DMS114 treated with DMSO at 0.1 percent for 48 hours (cell line): ENCODE results near the gene NR3C1.

ENCODE experiments used
- DNase-seq: peaks from one replicate; lab custom pipeline; 2025; ENCODE audit not compliant: unreplicated experiment; lab: John Stamatoyannopoulos, UW

Gene NR3C1

GRCh38 chr5:143314099-143314498, 89.4 kb downstream of the NR3C1 start:
- DNase-seq: no peak

DNA sequence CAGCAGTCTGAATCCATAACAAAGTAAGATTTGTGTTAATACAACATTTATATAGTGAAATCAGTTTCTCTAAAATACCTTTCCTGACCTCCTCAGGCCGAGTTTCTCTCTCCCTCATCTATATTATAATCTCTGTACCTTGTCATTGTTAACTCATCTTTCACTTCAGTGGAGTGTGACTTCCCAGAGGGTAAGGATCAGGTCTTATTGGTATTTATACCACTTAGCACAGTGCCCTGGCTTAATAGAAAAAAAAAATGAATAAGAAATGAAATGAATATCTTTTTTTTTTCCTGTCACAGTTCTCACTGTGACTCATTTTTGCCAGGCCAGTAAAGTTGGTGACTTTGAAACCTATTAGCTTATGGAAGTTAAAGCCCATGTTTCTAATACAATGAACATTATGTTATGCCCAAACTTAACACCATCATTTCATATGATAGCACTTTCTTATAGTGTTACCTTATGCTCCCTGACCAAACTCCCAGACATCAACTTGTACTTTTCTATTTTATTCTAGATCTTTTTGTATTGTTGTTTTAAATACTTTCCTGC, 90.1 kb downstream of the NR3C1 start:
- DNase-seq: no peak

DNA sequence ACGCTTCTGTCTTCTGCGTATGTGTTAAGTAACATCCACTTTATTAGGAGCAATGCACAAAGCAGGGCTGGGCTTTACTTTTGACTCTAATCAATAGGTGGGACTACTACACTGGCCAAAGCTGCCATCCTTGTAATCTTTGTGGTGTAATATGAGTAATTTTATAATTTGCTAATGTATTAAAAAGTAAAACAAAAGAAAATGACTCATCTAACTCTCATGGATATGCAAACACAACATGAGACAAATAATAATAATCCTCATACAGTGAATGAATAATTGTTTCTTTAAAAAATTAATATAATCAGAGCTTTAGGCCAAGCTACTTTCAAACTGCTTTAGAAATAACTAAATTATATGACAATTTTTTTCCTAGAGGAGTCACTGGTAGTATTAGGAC, 90.7 kb downstream of the NR3C1 start:
- DNase-seq: no peak

DNA sequence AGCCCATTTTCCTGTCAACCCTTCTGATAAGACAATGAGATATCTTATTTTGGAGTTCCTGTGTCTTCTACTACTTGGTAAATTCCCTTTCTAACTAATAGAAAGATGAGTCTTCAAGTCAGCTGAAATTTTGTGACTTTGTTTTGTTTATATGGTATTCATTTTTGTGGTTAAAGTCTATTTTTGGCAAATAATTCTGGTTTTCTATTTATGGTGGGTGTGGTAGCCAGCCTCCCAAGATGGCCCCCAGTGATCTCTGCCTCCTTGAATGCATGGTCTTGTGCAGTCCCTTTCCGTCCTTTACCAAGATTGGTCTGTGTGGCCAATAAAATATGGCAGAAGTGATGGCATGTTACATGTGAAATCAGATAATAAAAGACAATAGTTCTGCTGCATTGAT, 91.5 kb downstream of the NR3C1 start:
- DNase-seq: no peak

DNA sequence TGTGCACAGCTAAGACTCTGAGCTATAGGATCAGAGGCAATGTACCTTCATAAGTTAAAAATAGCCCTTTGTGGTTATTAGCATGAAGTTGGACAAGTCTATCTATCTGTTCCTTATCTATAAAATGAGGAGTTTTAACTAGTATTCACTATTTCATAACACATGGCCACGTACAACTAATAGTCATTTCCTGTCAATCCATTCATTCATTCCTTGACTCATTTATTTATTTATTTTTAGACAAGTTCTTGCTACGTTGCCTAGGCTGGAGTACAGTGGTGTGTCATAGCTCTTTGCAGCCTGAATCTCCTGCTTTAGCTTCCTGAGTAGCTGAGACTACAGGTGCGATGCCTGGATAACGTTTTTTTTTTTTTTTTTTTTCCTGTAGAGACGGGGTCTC, 92.1 kb downstream of the NR3C1 start:
- DNase-seq: no peak

- no peak for DNase-seq
These were observed 93.6 kb downstream of the NR3C1 start for GRCh38 chr5:143309661-143310431.

- no peak for DNase-seq
These were observed 94.8 kb downstream of the NR3C1 start for GRCh38 chr5:143308731-143309130.

DNA sequence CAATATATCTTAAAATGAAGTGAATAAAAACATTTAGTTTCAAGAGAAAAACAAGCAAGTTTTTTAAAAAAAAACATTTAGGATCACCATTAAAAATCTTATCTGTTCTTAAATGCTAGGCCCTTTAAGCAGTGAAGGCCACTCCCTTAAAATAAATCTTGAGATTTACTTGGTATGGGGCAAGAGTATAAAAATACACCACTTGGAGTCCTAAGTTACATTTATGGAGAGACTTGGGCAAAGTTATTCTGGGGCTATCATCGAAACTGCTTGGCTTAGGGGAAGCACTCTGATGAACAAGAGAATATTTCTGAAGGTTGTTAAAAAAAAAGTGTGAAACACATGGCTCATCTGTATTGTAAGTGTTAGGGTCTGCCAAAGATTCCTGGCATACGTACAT, 97.4 kb downstream of the NR3C1 start:
- DNase-seq: no peak

- DNase-seq: no peak
These were observed 98.5 kb downstream of the NR3C1 start for GRCh38 chr5:143304836-143305475.

- no peak for DNase-seq
These were observed 101.0 kb downstream of the NR3C1 start for GRCh38 chr5:143302341-143303045.

DNA sequence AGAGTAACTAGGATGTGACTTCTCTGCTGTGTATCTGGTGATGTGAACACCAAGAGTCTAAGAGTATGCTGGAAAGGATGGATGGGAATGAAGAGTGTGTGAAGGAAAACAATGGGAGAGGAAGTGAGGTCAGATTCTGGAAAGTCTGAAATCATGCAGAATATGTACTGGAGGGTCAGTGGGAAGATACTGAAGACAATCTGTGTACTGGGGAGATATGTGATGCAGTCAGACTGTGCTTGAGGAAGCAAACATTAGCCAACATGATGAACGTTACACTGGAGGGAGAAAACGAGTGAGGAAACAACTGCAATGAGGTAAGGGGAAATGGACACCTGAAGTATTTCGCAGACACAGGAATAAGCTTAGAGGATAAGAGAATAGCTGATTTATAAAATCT, 105.7 kb downstream of the NR3C1 start:
- DNase-seq: no peak

- no peak for DNase-seq
These were observed 113.4 kb downstream of the NR3C1 start for GRCh38 chr5:143290125-143290524.

DNA sequence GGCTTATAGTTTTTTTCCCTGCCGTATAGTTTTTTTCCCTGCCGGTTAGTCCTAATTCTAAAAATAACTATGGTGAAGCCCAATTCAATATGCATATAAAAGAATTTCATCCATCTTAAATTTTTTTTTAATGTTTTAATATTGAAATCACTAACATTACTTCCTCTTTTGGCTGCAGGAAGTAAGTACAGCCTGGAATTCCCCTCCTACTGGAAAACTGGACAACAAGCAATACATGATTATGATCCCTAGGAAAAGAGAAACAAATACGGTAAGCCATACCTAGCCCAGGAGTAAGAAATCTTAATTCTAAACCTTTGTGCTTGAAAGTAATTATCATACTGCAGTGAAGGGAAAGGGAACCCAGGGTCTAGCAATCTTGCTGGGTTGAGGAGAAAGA, 119.0 kb downstream of the NR3C1 start:
- no peak for DNase-seq

DNA sequence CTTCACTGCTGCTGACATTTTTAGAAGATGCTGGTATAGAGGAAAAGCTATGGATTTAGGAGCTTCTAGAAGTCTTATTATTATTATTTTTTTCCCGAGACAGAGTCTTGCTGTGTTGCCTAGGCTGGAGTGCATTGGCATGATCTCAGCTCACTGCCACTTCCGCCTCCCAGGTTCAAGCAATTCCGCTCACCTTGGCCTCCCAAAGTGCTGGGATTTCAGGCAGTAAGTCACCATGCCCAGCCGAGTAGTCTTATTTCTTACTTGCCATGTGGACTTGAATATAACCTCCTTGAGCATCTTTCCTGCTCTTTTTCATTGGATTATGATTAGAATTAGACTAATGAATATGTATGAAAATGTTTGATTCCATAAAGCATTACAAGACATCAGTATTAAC, 119.5 kb downstream of the NR3C1 start:
- DNase-seq: no peak

- no peak for DNase-seq
These were observed 122.3 kb downstream of the NR3C1 start for GRCh38 chr5:143281226-143281625.

- no peak for DNase-seq
These were observed 123.8 kb downstream of the NR3C1 start for GRCh38 chr5:143279698-143280097.

GRCh38 chr5:143277536-143277935, 126.0 kb downstream of the NR3C1 start:
- no peak for DNase-seq

- DNase-seq: no peak
These were observed 127.7 kb downstream of the NR3C1 start for GRCh38 chr5:143275512-143276363.

DNA sequence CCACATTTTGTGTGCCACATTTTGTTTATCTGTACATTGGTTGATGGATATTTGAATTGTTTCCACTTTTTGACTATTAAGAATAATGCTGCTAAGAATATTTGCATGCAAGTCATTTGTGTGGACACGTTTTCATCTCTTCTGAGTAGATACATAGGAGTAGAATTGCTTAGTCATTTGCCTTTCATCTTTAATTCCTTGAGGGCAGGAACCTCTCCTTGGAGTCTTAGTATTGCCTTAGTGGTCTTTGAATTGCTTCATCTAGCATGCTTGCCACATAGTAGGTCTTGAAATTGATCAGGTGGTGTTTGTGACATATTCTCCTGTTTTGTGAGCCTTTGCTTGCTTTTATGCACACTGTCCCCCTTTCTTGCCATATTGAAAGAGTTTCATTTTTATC, 128.5 kb downstream of the NR3C1 start:
- no peak for DNase-seq

GRCh38 chr5:143271431-143271830, 132.1 kb downstream of the NR3C1 start:
- DNase-seq: no peak

- no peak for DNase-seq
These were observed 135.1 kb downstream of the NR3C1 start for GRCh38 chr5:143268388-143268787.
